Stimulated activated CD4-positive, alpha-beta T cell treated with anti-CD3 and anti-CD28 coated beads, Interleukin-12 subunit alpha, Interleukin-12 subunit beta, amount 100 ng/mL, for 48 hours (primary cell): ENCODE results near the gene MLLT10.

ENCODE experiments used
- DNase-seq, 3 donors: peaks; one replicate each; pipeline ENCODE4 v3.0.0-alpha.2; 2020; ENCODE audit warnings: low read depth in 2 of 3, low spot score in 1 of 3

The MLLT10 gene

DNA sequence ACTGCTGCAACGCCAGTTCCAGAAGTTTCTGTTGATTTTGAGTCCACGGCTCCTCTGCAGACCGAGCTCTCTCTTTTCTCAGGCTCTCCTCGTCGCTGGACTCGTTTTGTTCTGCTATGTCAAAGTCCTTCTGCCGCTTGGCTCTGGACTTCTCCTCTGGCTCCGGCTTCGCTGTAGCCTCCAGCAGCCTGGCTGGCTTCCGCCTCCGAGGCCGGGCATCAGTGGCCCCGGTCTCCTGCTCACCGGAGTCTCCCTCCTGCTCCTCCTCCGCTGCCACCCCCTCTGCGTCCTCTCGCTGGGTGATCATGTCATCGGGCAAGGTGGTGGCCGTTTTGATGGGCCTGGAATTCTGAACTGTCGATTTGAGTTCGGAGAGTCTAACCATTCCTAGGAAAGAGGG lies 225.2 kb downstream of the MLLT10 start:
- no peak for DNase-seq

DNA sequence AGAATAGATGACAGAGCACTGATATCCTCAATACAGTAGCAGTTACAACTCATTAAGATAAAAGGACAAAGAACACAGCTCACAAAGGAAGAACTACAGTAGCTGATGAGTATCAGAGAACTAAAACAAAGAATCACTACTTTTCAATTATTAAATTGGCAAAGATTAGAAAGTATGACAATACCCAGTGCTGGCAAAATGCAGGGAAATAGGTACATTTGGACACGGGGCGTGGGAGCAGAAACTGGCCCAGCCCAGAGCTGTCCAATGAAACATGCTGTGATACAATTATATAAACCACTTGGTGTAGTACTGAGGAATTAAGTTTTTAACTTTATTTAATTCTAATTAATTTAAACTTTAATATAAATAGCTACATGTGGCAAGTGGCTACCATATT lies 226.3 kb downstream of the MLLT10 start:
- no peak for DNase-seq

DNA sequence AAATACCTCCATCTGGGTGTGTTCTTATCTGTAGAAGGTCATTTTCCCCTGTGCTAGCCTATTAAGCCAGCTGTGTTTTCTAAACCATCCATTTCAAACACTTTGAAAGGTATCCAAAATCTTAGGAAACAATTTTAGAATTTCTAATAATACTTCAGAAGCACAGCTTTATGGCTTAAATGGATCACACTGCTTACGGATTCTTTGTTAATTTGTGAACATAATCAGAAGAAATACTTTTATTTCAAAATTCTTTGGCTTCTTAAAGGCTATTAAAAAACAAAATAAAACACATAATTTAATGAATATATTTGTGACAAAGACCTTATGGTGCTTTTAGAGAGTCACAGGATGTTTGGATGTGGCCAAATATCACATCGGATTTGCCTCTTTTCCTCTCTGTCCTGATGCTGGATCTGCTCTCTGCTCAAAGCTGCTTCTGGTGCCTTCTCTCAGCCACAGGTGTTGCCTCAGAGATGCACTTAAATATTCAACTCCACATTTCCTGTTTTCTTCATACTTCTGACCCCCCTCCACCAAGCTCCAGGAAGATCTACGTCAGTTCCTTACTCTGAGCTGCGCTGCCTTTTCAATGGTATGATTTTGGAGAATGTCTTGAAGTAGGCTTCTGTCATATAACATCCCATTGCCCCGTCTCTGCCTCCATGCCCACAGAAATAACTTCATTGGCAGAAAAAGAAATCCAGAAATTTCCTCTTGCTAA lies 230.6 kb downstream of the MLLT10 start:
- DNase-seq: no peak

DNA sequence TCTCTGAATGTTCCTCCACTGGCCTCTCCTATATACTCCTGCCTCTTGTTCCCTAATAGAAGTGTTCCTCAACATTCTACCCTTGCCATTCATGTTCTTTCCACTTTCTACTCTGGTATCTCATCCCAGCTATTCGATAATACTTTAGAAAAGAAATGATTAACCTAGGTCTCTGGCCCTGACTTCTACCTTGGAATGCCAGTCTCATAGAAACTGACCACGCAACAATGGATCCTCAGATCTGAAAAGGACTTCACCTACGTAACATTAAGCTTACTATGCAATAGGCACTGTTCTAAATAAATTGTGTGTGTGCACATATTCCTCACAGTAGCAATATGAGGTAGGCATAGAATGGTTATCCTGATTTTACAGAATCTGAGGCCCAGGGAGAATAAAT lies 235.0 kb downstream of the MLLT10 start:
- no peak for DNase-seq

DNA sequence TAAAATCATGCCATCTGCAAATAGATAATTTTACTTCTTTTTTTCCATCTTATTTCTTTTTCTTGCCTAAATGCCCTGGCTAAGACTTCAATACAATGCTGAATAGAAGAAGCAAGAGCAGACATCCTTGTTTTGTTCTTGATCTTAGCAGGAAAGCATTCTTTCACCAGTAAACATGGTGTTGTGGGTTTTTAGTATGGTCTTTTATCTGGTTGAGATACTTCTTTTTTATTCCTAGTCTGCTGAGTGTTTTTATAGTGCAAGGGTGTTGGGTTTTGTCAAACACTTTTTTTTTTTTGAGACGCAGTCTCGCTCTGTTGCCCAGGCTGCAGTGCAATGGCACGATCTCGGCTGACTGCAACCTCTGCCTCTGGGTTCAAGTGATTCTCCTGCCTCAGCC lies 237.2 kb downstream of the MLLT10 start:
- DNase-seq: no peak

GRCh38 chr10:21776883-21777282 lies 242.9 kb downstream of the MLLT10 start:
- DNase-seq: no peak

GRCh38 chr10:21791276-21791675 lies 257.2 kb downstream of the MLLT10 start:
- DNase-seq: no peak
